Measurements from ENCODE around the gene TPPP3. TPM values are rescaled to one million over a fixed set of nuclear protein-coding genes. Genes with fewer than 3 reads are reported as not detected.

Gene TPPP3
- polyA plus RNA-seq, 12 donors: 232 to 581 (median 412) TPM; not detected in 1

GRCh38 chr16:67411339-67411738 is 18.0 kb upstream of the TPPP3 start:
- no peak for DNase-seq

GRCh38 chr16:67409631-67410030 is 16.3 kb upstream of the TPPP3 start:
- DNase-seq: no peak

- no peak for DNase-seq
These were observed 14.6 kb upstream of the TPPP3 start for GRCh38 chr16:67407788-67408452.

DNA sequence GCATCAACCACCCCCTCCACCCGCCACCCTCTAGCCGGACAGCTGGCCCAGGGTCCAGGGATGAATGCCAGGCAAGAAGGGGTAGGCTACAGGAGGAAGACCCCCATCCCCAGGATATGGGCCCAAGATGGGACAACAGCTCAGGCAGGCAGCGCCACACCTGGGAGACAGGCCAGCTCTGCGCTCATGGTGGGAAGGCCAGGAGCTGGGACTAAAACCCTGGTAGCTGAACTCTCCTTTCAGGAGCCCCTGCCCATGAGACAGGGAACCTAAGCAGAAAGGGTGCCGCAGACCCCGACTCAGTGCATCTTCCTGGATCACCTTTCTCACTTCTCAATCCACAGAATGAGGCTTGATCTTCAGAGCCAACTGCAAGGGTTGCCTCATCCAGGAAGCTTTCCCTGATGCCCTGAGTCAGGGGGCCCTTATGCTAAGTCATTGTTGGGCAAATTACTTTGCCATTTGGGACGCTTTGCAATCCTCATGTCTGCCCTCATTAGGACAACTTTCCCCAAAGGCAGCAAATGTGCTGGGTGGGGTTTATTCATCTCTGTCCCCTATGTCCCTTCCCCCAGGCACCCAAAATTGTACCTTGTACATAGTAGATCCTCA is 14.0 kb upstream of the TPPP3 start:
- DNase-seq: no peak

GRCh38 chr16:67406111-67406971 is 13.0 kb upstream of the TPPP3 start:
- DNase-seq: peak; percentile 91

- DNase-seq: no peak
These were observed 12.0 kb upstream of the TPPP3 start for GRCh38 chr16:67405336-67405735.

DNA sequence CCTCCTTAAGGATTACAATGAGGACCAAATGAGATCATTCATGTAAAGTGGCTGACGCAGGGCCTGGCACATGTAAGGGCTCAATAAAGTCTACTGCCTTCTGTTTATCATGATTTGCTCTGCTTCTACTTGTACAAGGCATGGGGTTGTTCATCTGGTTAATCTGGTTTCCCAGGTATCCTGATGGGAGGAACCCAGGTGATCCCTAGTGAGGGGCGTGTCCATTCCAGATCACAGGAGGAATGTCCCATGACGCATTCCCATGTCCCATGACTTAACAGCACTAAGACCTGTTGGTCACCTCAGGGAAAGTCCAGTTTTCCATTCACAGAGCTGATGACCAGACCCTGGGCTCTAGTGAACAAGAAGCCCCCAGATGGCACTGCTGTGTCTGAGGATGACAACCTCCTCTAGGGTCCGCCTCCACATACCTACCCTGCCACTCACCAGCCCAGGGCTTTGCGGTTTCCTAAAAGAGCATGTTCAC is 11.5 kb upstream of the TPPP3 start:
- DNase-seq: no peak

DNA sequence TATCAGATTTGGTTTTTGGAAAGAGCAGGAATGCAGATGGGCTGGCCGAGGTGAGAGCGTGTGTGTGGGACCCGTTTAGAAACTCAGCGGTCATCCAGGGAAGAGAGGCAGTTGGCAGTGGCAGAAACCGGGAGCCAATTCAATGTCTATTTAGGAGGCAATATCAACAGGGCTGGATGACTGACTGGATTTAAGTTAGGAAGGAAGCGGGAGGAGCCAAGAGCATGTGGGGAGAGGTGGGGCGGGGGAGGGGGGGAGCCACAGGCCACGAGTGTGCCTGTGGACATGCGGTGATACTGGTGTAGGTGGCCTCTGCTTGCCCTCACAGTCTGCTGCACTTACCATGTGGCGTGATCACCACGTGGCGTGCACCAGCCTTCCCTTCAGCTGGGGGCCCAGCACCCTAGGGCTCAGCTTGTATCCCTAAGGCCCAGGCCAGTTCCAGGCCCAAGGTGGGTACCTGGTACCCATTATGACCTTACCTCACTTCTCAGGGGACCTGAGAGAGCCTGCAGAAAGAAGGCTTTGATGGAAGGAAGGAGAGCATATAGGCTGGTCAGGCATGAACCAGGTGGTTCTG is 10.8 kb upstream of the TPPP3 start:
- DNase-seq: no peak

GRCh38 chr16:67400901-67401300 is 7.6 kb upstream of the TPPP3 start:
- no peak for DNase-seq

DNA sequence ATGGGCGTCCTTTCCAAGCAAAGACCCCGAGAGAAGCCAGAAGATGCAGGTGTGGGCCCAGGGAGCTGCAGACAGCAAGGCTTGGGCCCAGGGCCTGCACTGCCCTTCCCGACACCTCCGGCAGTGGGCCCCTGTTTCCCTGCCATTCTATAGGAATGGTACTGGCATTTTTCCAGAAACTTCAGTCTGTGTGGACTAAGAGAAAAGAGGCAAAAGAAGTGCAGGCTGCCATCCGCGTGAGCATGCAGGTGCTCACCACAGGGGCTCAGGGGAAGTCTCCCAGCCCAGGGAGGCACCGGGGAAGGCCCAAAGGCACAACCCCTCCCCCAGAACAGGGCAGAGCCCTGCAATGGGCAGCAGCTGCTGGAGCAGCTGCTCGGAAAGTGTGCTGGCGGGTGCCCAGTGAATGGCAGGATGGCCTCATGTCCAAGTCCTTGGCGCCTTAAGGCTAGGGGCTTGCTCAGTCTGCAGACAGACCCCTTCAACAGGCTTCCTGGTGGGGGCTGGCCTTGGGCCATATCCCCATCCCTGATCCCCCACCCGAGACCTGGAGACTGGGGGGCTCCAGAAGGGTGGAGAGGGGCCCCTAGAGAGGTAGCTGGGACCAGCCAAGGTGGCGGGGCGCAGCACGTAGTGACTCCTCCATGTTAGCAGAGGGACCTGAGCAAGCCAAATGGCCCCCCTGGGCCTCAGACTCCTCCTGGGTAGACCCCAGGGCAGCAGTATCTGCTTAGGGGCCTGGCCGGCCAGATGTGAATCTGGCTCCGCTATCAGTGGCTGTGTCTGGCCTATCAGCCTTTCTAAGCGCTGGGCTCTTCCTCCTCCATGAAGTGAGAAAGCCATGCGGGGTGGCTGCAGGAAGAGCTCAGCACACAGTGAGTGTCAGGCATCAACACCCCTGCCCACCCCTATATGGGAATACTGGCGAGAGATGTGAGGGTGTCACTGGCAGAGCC is 6.7 kb upstream of the TPPP3 start:
- DNase-seq: no peak

DNA sequence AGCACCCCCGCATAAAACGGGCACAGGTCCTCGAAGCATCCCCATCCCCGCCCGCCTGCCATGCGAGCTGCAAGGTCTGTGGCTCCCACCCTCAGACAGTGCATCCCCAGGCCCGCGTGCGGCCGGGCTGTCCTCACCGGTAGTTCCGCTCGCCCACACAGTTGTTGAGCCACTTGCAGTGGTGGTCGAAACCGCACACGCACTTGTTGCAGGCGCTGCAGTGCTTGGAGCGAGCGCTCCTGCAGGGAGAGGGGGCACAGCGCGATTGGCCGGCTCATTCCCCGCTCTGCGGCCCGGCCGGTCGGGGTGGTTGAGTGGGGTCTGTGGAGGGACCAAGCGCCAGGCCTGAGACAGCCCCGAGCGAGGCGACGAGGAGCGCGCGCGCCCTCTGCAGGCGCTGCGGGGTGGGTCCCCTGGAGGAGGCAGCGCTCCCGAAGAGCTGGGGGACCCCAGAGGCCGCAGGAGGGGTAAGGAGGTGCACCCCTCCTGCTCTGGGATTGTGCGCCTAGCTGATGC is 6.0 kb upstream of the TPPP3 start:
- DNase-seq: peak; percentile 68

DNA sequence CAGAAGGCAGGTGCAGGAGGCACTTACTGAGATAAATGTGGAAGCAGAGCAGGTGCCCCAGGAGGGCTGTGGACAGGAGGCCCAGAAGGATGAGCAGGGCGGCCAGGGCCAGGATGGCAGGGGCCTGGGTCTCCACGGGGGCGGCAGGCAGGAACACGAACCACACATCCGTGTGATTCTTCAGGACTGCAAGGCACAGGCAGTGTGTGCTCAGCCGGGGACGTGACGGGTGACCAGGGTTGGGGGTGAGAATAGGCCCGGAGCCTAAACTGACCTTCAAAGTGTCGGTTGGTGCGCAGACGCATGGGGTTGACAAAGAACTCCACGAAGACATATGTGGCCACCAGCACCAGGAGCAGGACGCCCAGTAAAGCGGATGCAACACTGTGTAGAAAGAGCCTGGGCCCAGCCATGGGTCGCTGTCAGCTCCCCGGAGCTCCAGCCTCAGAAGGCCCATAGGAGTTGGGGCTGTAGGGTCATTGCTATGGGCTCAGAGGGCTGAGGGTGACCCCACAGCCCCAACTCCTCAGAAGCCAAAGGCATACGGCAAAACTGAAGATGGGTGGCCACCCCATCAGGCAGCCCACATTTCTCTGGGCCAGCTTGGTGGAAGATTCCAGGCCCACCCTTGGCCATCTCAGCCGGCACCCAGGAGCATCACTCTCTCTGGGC is 5.4 kb upstream of the TPPP3 start:
- DNase-seq: no peak

DNA sequence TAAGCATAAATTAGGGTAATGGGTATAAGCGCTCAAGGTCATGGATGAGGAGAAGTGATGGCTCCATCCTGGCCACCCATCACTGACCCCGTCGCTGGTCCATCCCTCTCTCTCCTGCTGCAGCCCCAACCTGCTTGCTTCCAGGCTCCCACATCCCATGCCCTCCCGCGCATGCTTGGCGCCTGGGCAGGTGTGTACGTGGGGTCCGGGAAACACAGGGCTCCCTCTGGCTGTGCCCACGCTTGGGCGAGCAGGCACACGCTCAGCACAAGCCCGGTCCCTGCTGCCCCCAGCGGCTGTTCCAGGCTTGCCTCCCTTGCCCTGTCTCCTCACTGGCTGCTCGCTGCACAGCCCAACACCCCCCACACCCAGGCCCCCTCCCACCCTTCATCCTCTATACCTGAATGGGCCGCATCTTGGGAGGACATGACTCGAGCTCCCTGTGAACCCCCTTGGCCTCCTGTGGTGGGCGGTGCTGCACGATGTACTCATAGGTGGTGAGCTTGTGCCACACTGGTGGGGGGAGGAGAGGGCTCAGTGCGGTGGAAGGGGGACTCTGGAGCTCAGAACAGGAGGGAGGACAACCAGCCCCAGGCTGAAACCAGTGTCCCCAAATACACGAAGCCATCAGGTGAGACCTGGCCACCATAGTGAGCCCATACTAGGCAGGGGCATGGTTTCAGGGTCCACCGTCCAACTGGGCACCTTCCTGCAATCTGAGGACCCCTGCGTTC is 4.7 kb upstream of the TPPP3 start:
- no peak for DNase-seq

- no peak for DNase-seq
These were observed 3.9 kb upstream of the TPPP3 start for GRCh38 chr16:67397036-67397801.

- DNase-seq: peak; percentile 89
These were observed 3.1 kb upstream of the TPPP3 start for GRCh38 chr16:67396159-67397035.

DNA sequence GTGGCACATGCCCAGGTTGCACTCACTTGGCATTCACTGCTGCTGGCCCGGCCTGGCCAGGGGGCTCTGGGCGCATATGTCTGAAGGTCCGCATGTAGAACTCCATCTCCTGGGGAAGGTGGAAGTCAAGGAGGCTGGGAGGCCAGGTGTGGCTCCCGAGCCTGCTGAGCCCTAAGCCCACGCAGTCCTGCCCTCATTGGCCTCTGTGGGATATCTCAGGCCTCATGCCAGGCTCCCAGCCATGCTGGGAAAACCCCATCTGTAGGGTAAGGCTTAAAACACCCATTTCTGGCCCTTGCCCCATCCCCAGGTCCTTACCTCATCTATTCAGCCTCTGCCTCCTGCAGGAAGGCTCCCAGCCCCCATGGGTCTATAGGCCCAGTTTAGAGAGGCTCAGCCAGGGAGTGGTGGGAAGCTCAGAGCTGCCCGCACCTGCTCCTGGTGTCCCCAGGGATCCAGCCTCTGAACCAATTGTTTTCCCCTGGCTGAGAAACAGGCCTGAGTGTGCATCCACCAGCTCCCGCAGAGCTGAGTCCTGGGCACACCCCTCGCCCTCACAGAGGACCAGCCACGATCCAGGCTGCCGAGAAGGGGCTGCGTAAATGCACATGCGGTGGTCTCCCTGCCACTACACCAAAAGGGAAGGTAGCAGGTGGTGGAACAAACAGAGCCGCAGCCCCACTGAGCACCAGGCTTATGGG is 2.3 kb upstream of the TPPP3 start:
- no peak for DNase-seq

GRCh38 chr16:67395105-67395457 is 1.8 kb upstream of the TPPP3 start:
- DNase-seq: no peak

All from muscle of arm (tissue), 12 donors.